Osteoblast (primary cell): Measurements from ENCODE around the gene USH2A. TPM values are rescaled to one million over a fixed set of nuclear protein-coding genes. Genes with fewer than 3 reads are reported as not detected.

Experiments
- DNase-seq: peaks from one replicate; pipeline ENCODE4 v3.0.0; 2011; ENCODE audit warnings: low spot score, mixed read lengths; ENCODE audit not compliant: insufficient read length; ENCODE audit errors: missing footprints
- H2AFZ ChIP-seq: 2 replicates; pipeline ENCODE4 v1.6.0; 2011; ENCODE audit warnings: mild to moderate bottlenecking, low read length
- H3K27ac ChIP-seq: 2 replicates; pipeline ENCODE4 v1.5.1; 2011; ENCODE audit warnings: mild to moderate bottlenecking, low read depth, low read length, moderate library complexity
- H3K27me3 ChIP-seq: 2 replicates; pipeline ENCODE4 v1.6.0; 2012; ENCODE audit warnings: mild to moderate bottlenecking, control low read depth, inconsistent platforms, low read length, moderate library complexity; ENCODE audit not compliant: insufficient read depth
- H3K36me3 ChIP-seq: 2 replicates; pipeline ENCODE4 v1.5.1; 2011; ENCODE audit warnings: mild to moderate bottlenecking, low read length, control low read depth, moderate library complexity; ENCODE audit not compliant: insufficient read depth
- H3K4me1 ChIP-seq: 2 replicates; pipeline ENCODE4 v1.5.1; 2011; ENCODE audit warnings: mild to moderate bottlenecking, low read length, control low read depth, moderate library complexity; ENCODE audit not compliant: insufficient read depth
- H3K4me2 ChIP-seq: 2 replicates; pipeline ENCODE4 v1.6.0; 2011; ENCODE audit warnings: mild to moderate bottlenecking, low read length; ENCODE audit not compliant: insufficient read depth
- H3K4me3 ChIP-seq: fragments of 200-600 bp; sonication (generic); 3 replicates; pipeline ENCODE4 v1.5.1; 2012; ENCODE audit warnings: mild to moderate bottlenecking, low read length, inconsistent platforms; ENCODE audit not compliant: insufficient read depth
- H3K79me2 ChIP-seq: 2 replicates; pipeline ENCODE4 v1.6.0; 2012; ENCODE audit warnings: mild to moderate bottlenecking, low read length, control low read depth, inconsistent platforms; ENCODE audit not compliant: insufficient read depth
- H3K9me3 ChIP-seq: 2 replicates; pipeline ENCODE4 v1.5.1; 2011; ENCODE audit warnings: low read depth, low read length, control low read depth
- H4K20me1 ChIP-seq: 2 replicates; pipeline ENCODE4 v1.6.0; 2012; ENCODE audit warnings: mild to moderate bottlenecking, low read length, control low read depth; ENCODE audit not compliant: insufficient read depth
- total RNA-seq: library from RNA; depleted of rRNA; stranded (reverse); fragments of >200 nt; gene quantifications from 2 replicates; pipeline ENCODE4 v1.2.3, GENCODE V29; 2012
- TF ChIP-seq, protein P1 (sequence below): IDR thresholded peaks from 2 replicates; pipeline ENCODE4 v1.5.1; 2011; ENCODE audit warnings: mild to moderate bottlenecking, low read depth, low read length, moderate library complexity; ENCODE audit errors: extremely low read depth

Gene USH2A
- total RNA-seq, 1 donor, result under 0.01 TPM

DNA sequence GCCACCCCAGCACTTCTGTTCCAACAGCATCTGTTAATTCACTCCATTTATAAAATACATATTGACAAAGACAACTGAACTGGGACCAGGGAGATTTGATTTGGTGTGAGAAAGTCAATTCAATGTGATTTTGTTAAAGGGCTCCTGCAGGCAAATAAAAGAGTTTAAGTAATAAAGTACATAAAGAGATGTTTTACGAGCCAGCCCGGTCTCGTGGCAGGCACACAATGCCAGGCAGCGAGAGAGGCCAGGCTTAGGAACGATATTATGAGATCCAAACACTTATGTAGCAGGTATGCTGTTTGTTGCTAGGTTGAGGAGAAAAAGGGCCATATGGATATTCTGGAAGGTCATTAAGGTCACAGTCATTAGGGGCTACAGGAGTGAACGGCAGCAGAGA is 629.1 kb downstream of the USH2A start:
- no peaks in the 10 kb centered on the region for H4K20me1 ChIP-seq
- no peaks in the 10 kb centered on the region for H3K9me3 ChIP-seq
- H3K4me2 ChIP-seq, result peak overlapping the region; percentile 25
- H3K27me3 ChIP-seq, result no peaks in the 10 kb centered on the region
- DNase-seq, result no peak
- no peaks in the 10 kb centered on the region for H3K79me2 ChIP-seq
- no peaks in the 10 kb centered on the region for H3K36me3 ChIP-seq
- H3K4me1 ChIP-seq, result peaks cover 14% of the 10 kb centered on the region
- TF ChIP-seq, protein P1, sequence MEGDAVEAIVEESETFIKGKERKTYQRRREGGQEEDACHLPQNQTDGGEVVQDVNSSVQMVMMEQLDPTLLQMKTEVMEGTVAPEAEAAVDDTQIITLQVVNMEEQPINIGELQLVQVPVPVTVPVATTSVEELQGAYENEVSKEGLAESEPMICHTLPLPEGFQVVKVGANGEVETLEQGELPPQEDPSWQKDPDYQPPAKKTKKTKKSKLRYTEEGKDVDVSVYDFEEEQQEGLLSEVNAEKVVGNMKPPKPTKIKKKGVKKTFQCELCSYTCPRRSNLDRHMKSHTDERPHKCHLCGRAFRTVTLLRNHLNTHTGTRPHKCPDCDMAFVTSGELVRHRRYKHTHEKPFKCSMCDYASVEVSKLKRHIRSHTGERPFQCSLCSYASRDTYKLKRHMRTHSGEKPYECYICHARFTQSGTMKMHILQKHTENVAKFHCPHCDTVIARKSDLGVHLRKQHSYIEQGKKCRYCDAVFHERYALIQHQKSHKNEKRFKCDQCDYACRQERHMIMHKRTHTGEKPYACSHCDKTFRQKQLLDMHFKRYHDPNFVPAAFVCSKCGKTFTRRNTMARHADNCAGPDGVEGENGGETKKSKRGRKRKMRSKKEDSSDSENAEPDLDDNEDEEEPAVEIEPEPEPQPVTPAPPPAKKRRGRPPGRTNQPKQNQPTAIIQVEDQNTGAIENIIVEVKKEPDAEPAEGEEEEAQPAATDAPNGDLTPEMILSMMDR, result no peak
- no peak overlapping the region for H3K27ac ChIP-seq
- no peak overlapping the region for H3K4me3 ChIP-seq
- peak overlapping the region; percentile 56 for H2AFZ ChIP-seq

- no peak for DNase-seq
- H3K4me2 ChIP-seq, result no peak overlapping the region
- H3K79me2 ChIP-seq, result no peaks in the 10 kb centered on the region
- H3K27ac ChIP-seq, result no peak overlapping the region
- H3K4me1 ChIP-seq, result peaks cover 14% of the 10 kb centered on the region
- TF ChIP-seq, protein P1, result peak; percentile 46
- H3K36me3 ChIP-seq, result no peaks in the 10 kb centered on the region
- no peak overlapping the region for H3K4me3 ChIP-seq
- no peaks in the 10 kb centered on the region for H4K20me1 ChIP-seq
- H2AFZ ChIP-seq, result no peak overlapping the region
- H3K9me3 ChIP-seq, result no peaks in the 10 kb centered on the region
- H3K27me3 ChIP-seq, result no peaks in the 10 kb centered on the region
Observed at GRCh38 chr1:215793180-215793579, 630.1 kb downstream of the USH2A start.

DNA sequence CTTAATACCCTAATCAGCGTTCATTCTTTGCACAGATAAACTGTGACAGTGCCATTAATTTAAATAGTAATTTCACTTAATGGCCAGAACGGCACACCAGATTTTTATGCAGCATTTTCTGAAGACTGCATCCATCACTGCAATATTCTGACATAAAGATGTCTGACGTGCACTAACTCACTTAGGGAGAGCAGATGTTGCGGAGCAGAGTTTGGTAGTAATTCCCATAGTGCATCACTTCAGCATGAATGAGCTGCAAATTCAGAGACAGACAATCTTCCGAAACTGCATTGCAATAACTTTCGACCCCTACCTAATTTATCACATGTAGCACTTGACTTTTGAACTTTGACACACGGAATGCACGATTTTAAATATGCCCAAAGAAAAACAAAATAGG is 630.8 kb downstream of the USH2A start:
- Histone ChIP-seq H3K27me3 (no peaks in the 10 kb centered on the region), H3K9me3 (no peaks in the 10 kb centered on the region), H3K4me2 (no peak overlapping the region), H3K27ac (no peak overlapping the region), H3K79me2 (no peaks in the 10 kb centered on the region), H3K4me3 (no peak overlapping the region), H3K36me3 (no peaks in the 10 kb centered on the region), H3K4me1 (peaks cover 14% of the 10 kb centered on the region), H2AFZ (no peak overlapping the region), H4K20me1 (no peaks in the 10 kb centered on the region)
- no peak for DNase-seq
- TF ChIP-seq, protein P1, result no peak

DNA sequence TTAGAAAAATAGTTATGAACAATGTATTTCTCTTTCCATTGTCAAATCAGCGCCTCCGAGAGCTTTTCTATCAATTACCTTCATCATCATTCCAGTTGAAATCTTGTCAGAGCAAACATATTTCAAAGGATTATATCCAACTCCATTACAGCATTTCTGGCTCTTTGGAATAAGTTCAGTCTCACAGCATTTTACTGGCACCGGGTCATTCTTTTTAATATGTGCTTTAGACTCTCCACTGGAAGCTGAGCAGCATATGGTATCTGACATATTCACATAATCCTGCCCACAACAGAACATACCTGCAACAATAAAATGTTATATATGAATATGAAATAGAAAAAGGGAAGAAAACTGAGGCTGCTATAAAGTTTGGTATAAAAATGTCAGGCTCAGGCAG is 633.3 kb downstream of the USH2A start:
- Histone ChIP-seq H4K20me1 (no peaks in the 10 kb centered on the region), H3K4me3 (no peak overlapping the region), H3K79me2 (no peaks in the 10 kb centered on the region), H3K9me3 (no peaks in the 10 kb centered on the region), H3K36me3 (no peaks in the 10 kb centered on the region), H3K27ac (no peak overlapping the region), H3K27me3 (no peaks in the 10 kb centered on the region), H3K4me2 (no peak overlapping the region), H2AFZ (no peak overlapping the region), H3K4me1 (peaks cover 14% of the 10 kb centered on the region)
- TF ChIP-seq, protein P1, result no peak
- no peak for DNase-seq
